Upper lobe of left lung (tissue), 4 donors: ENCODE measurements around the gene C6.

Experiments used
- CTCF ChIP-seq, 6 experiments: fragments of 450-650 bp in 4 of 6; fragments of 200-600 bp in 2 of 6; sonication (generic) in 2 of 6; IDR thresholded peaks; one replicate each; pipeline ENCODE4 v1.5.1; 2016 to 2019; ENCODE audit warnings: antibody characterized with exemption in 6 of 6
- EP300 ChIP-seq, 4 donors: sonication (generic); formaldehyde crosslinking; IDR thresholded peaks; one replicate each; pipeline ENCODE4 v1.5.1; 2017; ENCODE audit warnings: antibody characterized with exemption in 4 of 4, control low read depth in 2 of 4
- POLR2A ChIP-seq, 4 donors: fragments of 450-650 bp; IDR thresholded peaks; one replicate each; pipeline ENCODE4 v1.5.1; 2016 to 2017; ENCODE audit warnings: antibody characterized with exemption in 4 of 4, mild to moderate bottlenecking in 2 of 4

GRCh38 chr5:41201082-41201772, 12.1 kb downstream of the C6 start:
- no peak for TF ChIP-seq CTCF (IDR thresholded peaks at IDR 0.05)
- TF ChIP-seq EP300 (IDR thresholded peaks at IDR 0.05): no peak
- TF ChIP-seq POLR2A (IDR thresholded peaks at IDR 0.05): no peak
